OCI-LY3 (cell line): ENCODE results near the gene CGB2.
"Not testable (repeated sequence)": the region's sequence is repeated elsewhere in the genome, so short reads cannot be mapped to it uniquely, and the experiment has no call there.

Experiments
- H2AFZ ChIP-seq: fragments of 200-600, 300-600 bp; shearing (Covaris generic); 2 replicates; pipeline ENCODE4 v1.6.0; 2014; ENCODE audit warnings: antibody characterized with exemption, low read depth, low read length
- H3K27ac ChIP-seq: fragments of 200-600, 300-600 bp; sonication (generic); 2 replicates; pipeline ENCODE4 v1.5.1; 2014; ENCODE audit warnings: mild to moderate bottlenecking, low read length, moderate library complexity, mixed read lengths
- H3K27me3 ChIP-seq: fragments of 200-600, 300-600 bp; sonication (generic); 2 replicates; pipeline ENCODE4 v1.6.1; 2014; ENCODE audit warnings: low read depth, low read length, mixed read lengths
- H3K36me3 ChIP-seq: fragments of 200-600, 300-600 bp; sonication (generic); replicated peaks from 2 replicates; pipeline ENCODE3; 2014; ENCODE audit warnings: low read depth, low read length, mixed read lengths
- H3K4me1 ChIP-seq: fragments of 300-600, 200-600 bp; sonication (generic); 2 replicates; pipeline ENCODE4 v1.6.1; 2014; ENCODE audit warnings: low read length, mixed read lengths
- H3K4me2 ChIP-seq: fragments of 200-600, 300-600 bp; sonication (generic); 2 replicates; pipeline ENCODE4 v1.6.1; 2014; ENCODE audit warnings: low read length, mixed read lengths
- H3K4me3 ChIP-seq: fragments of 300-600, 200-600 bp; sonication (generic); 2 replicates; pipeline ENCODE4 v1.5.1; 2014; ENCODE audit warnings: antibody characterized with exemption, mild to moderate bottlenecking, low read length, moderate library complexity
- H3K79me2 ChIP-seq: fragments of 300-600, 200-600 bp; shearing (Covaris generic); 2 replicates; pipeline ENCODE4 v1.6.1; 2014; ENCODE audit warnings: mild to moderate bottlenecking, low read length, mixed read lengths
- H3K9ac ChIP-seq: fragments of 300-600, 200-600 bp; shearing (Covaris generic); 2 replicates; pipeline ENCODE4 v1.6.0; 2014; ENCODE audit warnings: mild to moderate bottlenecking, low read length, moderate library complexity
- H3K9me3 ChIP-seq: fragments of 200-600, 300-600 bp; shearing (Covaris generic); 2 replicates; pipeline ENCODE4 v1.6.1; 2014; ENCODE audit warnings: low read length, mixed read lengths; ENCODE audit not compliant: insufficient read depth
- H4K20me1 ChIP-seq: fragments of 200-600, 300-600 bp; sonication (generic); 2 replicates; pipeline ENCODE4 v1.6.1; 2016; ENCODE audit warnings: low read length, mixed read lengths; ENCODE audit not compliant: insufficient read depth
- EZH2phosphoT487 ChIP-seq: fragments of 200-600 bp; shearing (Covaris generic); IDR thresholded peaks from 2 replicates; pipeline ENCODE4 v1.6.1; 2018; ENCODE audit warnings: antibody characterized with exemption, mixed run types, low read depth
- TF ChIP-seq, protein P1 (sequence below): fragments of 200-600, 300-600 bp; sonication (generic); IDR thresholded peaks from 2 replicates; pipeline ENCODE4 v1.5.1; 2014; ENCODE audit warnings: antibody characterized with exemption, low read length, low read depth

Gene CGB2

GRCh38 chr19:49018388-49019241 lies 13.1 kb upstream of the CGB2 start:
- H4K20me1 ChIP-seq, H3K9ac ChIP-seq, H3K9me3 ChIP-seq, H3K79me2 ChIP-seq, H3K4me3 ChIP-seq, H3K27ac ChIP-seq, H3K4me2 ChIP-seq, H2AFZ ChIP-seq, H3K27me3 ChIP-seq: not testable (repeated sequence)
- H3K4me1 ChIP-seq, result peaks cover 10% of the 10 kb centered on the region
- H3K36me3 ChIP-seq, result peaks cover 18% of the 10 kb centered on the region

- Histone ChIP-seq H4K20me1 (no peaks in the 10 kb centered on the region), H2AFZ (no peak overlapping the region), H3K4me1 (peaks cover 10% of the 10 kb centered on the region), H3K79me2 (no peaks in the 10 kb centered on the region), H3K27me3 (no peaks in the 10 kb centered on the region), H3K4me3 (no peak overlapping the region), H3K4me2 (no peak overlapping the region), H3K27ac (no peak overlapping the region), H3K36me3 (peaks cover 14% of the 10 kb centered on the region), H3K9ac (no peak overlapping the region), H3K9me3 (no peaks in the 10 kb centered on the region)
- TF ChIP-seq EZH2phosphoT487, result no peak
- TF ChIP-seq, protein P1, sequence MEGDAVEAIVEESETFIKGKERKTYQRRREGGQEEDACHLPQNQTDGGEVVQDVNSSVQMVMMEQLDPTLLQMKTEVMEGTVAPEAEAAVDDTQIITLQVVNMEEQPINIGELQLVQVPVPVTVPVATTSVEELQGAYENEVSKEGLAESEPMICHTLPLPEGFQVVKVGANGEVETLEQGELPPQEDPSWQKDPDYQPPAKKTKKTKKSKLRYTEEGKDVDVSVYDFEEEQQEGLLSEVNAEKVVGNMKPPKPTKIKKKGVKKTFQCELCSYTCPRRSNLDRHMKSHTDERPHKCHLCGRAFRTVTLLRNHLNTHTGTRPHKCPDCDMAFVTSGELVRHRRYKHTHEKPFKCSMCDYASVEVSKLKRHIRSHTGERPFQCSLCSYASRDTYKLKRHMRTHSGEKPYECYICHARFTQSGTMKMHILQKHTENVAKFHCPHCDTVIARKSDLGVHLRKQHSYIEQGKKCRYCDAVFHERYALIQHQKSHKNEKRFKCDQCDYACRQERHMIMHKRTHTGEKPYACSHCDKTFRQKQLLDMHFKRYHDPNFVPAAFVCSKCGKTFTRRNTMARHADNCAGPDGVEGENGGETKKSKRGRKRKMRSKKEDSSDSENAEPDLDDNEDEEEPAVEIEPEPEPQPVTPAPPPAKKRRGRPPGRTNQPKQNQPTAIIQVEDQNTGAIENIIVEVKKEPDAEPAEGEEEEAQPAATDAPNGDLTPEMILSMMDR, result no peak
Observed at GRCh38 chr19:49019242-49019932, 12.3 kb upstream of the CGB2 start.

DNA sequence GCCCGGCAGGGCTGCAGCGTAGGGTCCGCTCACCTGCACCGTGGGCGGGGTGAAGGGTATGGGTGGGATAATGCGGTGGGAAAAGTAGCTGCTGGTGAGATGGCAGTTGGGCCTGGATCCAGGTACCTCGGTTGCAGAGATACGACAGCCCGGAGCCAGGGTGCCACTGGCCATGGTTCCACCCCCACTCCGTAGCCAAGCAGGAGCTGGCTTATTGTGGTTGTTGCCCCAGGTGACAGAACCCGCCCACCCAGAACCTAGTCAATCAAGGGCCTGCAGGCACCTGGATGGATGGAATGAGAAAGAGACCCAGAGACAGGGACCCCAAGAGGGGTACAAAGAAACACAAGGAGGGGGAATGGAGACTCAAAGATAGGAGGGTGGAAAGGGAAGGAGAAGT lies 11.3 kb upstream of the CGB2 start:
- peak overlapping the region; percentile 28; the same call in 1 of the 2 replicates for H3K4me2 ChIP-seq

DNA sequence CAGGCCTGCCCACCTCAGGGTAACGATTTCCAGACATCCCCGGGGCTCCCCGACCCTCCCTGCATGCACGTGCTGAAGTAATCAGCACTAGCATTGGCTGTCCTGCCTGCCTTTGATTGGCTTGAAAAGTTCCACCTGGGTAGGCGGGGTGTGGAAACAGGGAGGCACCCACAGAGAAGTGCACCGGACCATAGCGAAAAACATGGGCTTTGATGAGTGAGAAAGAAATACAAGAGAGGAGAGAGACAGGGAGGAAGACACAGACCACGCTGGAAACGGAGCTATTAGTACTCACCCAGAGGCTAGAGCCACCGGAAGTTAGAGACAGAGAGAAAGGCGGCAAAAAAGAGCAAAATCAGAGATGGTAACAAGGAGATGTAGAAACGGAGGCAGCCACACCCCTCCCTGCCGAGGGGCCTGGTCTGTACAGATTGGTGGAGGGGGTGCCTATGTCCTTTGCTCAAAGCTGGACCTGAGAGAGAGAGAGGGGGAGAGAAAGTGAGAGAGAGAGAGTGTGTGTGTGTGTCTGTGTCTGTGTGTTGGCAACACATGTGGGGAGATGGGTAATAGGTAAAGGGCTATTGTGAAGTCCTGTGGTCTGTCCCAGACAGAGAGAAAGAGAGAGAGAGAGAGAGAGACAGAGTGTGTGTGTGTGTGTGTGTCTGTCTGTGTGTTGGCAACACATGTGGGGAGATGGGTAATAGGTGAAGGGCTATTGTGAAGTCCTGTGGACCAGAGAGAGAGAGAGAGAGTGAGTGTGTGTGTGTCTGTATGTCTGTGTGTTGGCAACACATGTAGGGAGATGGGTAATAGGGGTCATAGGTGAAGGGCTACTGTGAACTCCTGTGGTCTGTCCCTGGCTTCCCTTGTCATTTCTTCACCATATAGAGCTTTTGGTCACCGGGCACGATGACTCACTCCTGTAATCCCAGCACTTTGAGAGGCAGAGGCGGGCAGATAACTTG lies 10.5 kb upstream of the CGB2 start:
- Histone ChIP-seq H3K9ac (no peak overlapping the region), H3K4me3 (peak overlapping the region; percentile 45), H3K27me3 (no peaks in the 10 kb centered on the region), H4K20me1 (no peaks in the 10 kb centered on the region), H3K4me2 (peak overlapping the region; percentile 28), H3K27ac (no peak overlapping the region), H3K4me1 (peaks cover 10% of the 10 kb centered on the region), H3K36me3 (peaks cover 3% of the 10 kb centered on the region), H3K9me3 (no peaks in the 10 kb centered on the region), H2AFZ (peak overlapping the region; percentile 85), H3K79me2 (no peaks in the 10 kb centered on the region)
- TF ChIP-seq EZH2phosphoT487, result no peak
- TF ChIP-seq, protein P1, result no peak

More for the DNA sequence above, 11.3 kb upstream of the CGB2 start:
- Histone ChIP-seq H3K4me3 (no peak overlapping the region), H3K27me3 (no peaks in the 10 kb centered on the region), H2AFZ (no peak overlapping the region), H3K36me3 (peaks cover 9% of the 10 kb centered on the region), H4K20me1 (no peaks in the 10 kb centered on the region), H3K9me3 (no peaks in the 10 kb centered on the region), H3K79me2 (no peaks in the 10 kb centered on the region), H3K4me1 (peaks cover 10% of the 10 kb centered on the region), H3K9ac (no peak overlapping the region), H3K27ac (no peak overlapping the region)
- TF ChIP-seq, protein P1, result no peak
- TF ChIP-seq EZH2phosphoT487, result no peak
